A549 (cell line): ENCODE results near the gene SV2C. TPM values are rescaled to one million over a fixed set of nuclear protein-coding genes. Genes with fewer than 3 reads are reported as not detected.

Source experiments
- ATAC-seq, 2 experiments: fragments of 200-7000 bp in 1 of 2; fragments of >200 bp in 1 of 2; cut with Nextera tagmentation in 1 of 2; cut with Tn5 transposase in 1 of 2; 3 replicates each; pipeline versions ENCODE4 v1.8.0 to v1.9.1; 2018 to 2020; ENCODE audit warnings: mild to moderate bottlenecking in 1 of 2, moderate library complexity in 1 of 2
- CTCF ChIA-PET: fragments of 300-600 bp; sonication (Branson Sonifier 250); formaldehyde crosslinking; extraction: SDS; loops from one replicate; lab custom pipeline; 2021; ENCODE audit warnings: antibody characterized with exemption, inconsistent platforms; lab: Yijun Ruan, JAX
- POLR2A ChIA-PET: fragments of 350-600 bp; formaldehyde crosslinking; extraction: SDS; loops from one replicate; lab custom pipeline; 2021; ENCODE audit warnings: antibody characterized with exemption, inconsistent platforms; lab: Yijun Ruan, JAX
- DNase-seq, 2 experiments: peaks; one replicate each; pipeline versions ENCODE4 v3.0.0 to v3.0.0-alpha.2; 2011 to 2016; ENCODE audit warnings: low read depth in 1 of 2, low spot score in 1 of 2
- FAIRE-seq: peaks from 2 replicates; lab custom pipeline; 2011; peaks lifted over from hg19 to GRCh38; lab: Jason Lieb, UNC
- H3K27ac ChIP-seq, 2 experiments: fragments of >200 bp; sonication (Bioruptor Twin); formaldehyde crosslinking; 3 replicates each; pipeline ENCODE4 v1.5.1; 2016 to 2017
- H3K4me1 ChIP-seq: fragments of >200 bp; sonication (Bioruptor Twin); formaldehyde crosslinking; 3 replicates; pipeline ENCODE4 v1.6.1; 2016
- H3K4me2 ChIP-seq: fragments of >200 bp; sonication (Bioruptor Twin); formaldehyde crosslinking; 3 replicates; pipeline ENCODE4 v1.6.1; 2016
- H3K4me3 ChIP-seq: fragments of >200 bp; sonication (Bioruptor Twin); formaldehyde crosslinking; 3 replicates; pipeline ENCODE4 v1.5.1; 2016
- H3K9me3 ChIP-seq: fragments of >200 bp; sonication (Bioruptor Twin); formaldehyde crosslinking; 3 replicates; pipeline ENCODE4 v1.6.1; 2016
- ATOH8 ChIP-seq: fragments of 250-450 bp; sonication (Bioruptor Pico); IDR thresholded peaks from 2 replicates; pipeline ENCODE4 v1.5.0; 2020; ENCODE audit warnings: low read depth, mild to moderate bottlenecking, moderate library complexity
- BCL3 ChIP-seq: fragments of >200 bp; sonication (Bioruptor Twin); formaldehyde crosslinking; IDR thresholded peaks from 3 replicates; pipeline ENCODE4 v1.6.1; 2016
- BHLHE40 ChIP-seq: IDR thresholded peaks from 2 replicates; pipeline ENCODE4 v1.6.1; 2012; ENCODE audit warnings: low read depth, low read length, inconsistent platforms
- CEBPB ChIP-seq, 2 experiments: fragments of >200 bp in 1 of 2; sonication (Bioruptor Twin) in 1 of 2; formaldehyde crosslinking in 1 of 2; IDR thresholded peaks; 2 replicates each; pipeline ENCODE4 v1.6.1; 2012 to 2016
- CHD4 ChIP-seq: fragments of 200-600 bp; sonication (generic); IDR thresholded peaks from 2 replicates; pipeline ENCODE4 v1.6.1; 2016; ENCODE audit warnings: antibody characterized with exemption, mild to moderate bottlenecking, borderline replicate concordance
- CTCF ChIP-seq: fragments of >200 bp; sonication (Bioruptor Twin); formaldehyde crosslinking; IDR thresholded peaks from 3 replicates; pipeline ENCODE4 v1.5.1; 2016
- EHMT2 ChIP-seq: fragments of 200-600 bp; sonication (generic); IDR thresholded peaks from 2 replicates; pipeline ENCODE4 v1.6.1; 2016; ENCODE audit warnings: antibody characterized with exemption, low read depth, mild to moderate bottlenecking, moderate library complexity
- EP300 ChIP-seq, 2 experiments: fragments of >200 bp; sonication (Bioruptor Twin); formaldehyde crosslinking; IDR thresholded peaks; 2 replicates in 1 of 2; 3 replicates in 1 of 2; pipeline ENCODE4 v1.6.1; 2016 to 2017
- ESRRA ChIP-seq: fragments of 150-350 bp; IDR thresholded peaks from 2 replicates; pipeline ENCODE4 v1.6.1; 2014; ENCODE audit warnings: mild to moderate bottlenecking, low read length, borderline replicate concordance
- FOXS1 ChIP-seq: fragments of 250-450 bp; sonication (Bioruptor Pico); IDR thresholded peaks from 2 replicates; pipeline ENCODE4 v1.5.0; 2020; ENCODE audit warnings: mild to moderate bottlenecking, moderate library complexity
- JUN ChIP-seq, 2 experiments: fragments of >200 bp; sonication (Bioruptor Twin); formaldehyde crosslinking; IDR thresholded peaks; 2 replicates in 1 of 2; 3 replicates in 1 of 2; pipeline ENCODE4 v1.6.1; 2016 to 2017
- JUNB ChIP-seq: fragments of >200 bp; sonication (Bioruptor Twin); formaldehyde crosslinking; IDR thresholded peaks from 2 replicates; pipeline ENCODE4 v1.6.1; 2016
- KDM5A ChIP-seq: fragments of 200-600 bp; sonication (generic); IDR thresholded peaks from 2 replicates; pipeline ENCODE4 v1.6.1; 2016; ENCODE audit warnings: antibody characterized with exemption, mild to moderate bottlenecking
- MAFK ChIP-seq: fragments of 450-650 bp; IDR thresholded peaks from 2 replicates; pipeline ENCODE4 v1.6.1; 2014; ENCODE audit not compliant: partially characterized antibody
- MAX ChIP-seq: IDR thresholded peaks from 2 replicates; pipeline ENCODE4 v1.6.1; 2012
- MYC ChIP-seq: IDR thresholded peaks from 2 replicates; pipeline ENCODE4 v1.6.1; 2012; ENCODE audit warnings: mild to moderate bottlenecking, inconsistent platforms, low read length, improper control_type of control experiment, borderline replicate concordance
- NPAS2 ChIP-seq: fragments of 250-450 bp; sonication (Bioruptor Pico); IDR thresholded peaks from 2 replicates; pipeline ENCODE4 v1.8.0; 2022; ENCODE audit warnings: mild to moderate bottlenecking, moderate library complexity, borderline replicate concordance
- POLR2A ChIP-seq: IDR thresholded peaks from 2 replicates; pipeline ENCODE4 v1.6.1; 2012; ENCODE audit warnings: mild to moderate bottlenecking, low read length
- RARB ChIP-seq: fragments of 250-450 bp; sonication (Bioruptor Pico); IDR thresholded peaks from 2 replicates; pipeline ENCODE4 v1.8.0; 2021; ENCODE audit warnings: mild to moderate bottlenecking, moderate library complexity
- RNF2 ChIP-seq: fragments of 200-600 bp; sonication (generic); IDR thresholded peaks from 2 replicates; pipeline ENCODE4 v1.6.1; 2016; ENCODE audit warnings: low read depth, mild to moderate bottlenecking, antibody characterized with exemption, moderate library complexity, borderline replicate concordance
- TP53 ChIP-seq: fragments of 250-450 bp; sonication (Bioruptor Pico); IDR thresholded peaks from 2 replicates; pipeline ENCODE4 v1.5.0; 2021; ENCODE audit warnings: mild to moderate bottlenecking, moderate library complexity
- USF2 ChIP-seq: fragments of 450-650 bp; IDR thresholded peaks from 2 replicates; pipeline ENCODE4 v1.6.1; 2014; ENCODE audit warnings: antibody characterized with exemption
- ZSCAN20 ChIP-seq: fragments of 250-450 bp; sonication (Bioruptor Pico); IDR thresholded peaks from 2 replicates; pipeline ENCODE4 v1.8.0; 2022; ENCODE audit warnings: mild to moderate bottlenecking, moderate library complexity
- WGBS: methylation state at CpG from one replicate; pipeline ENCODE4 v1.1.6; 2017; ENCODE audit errors: missing lambda C conversion rate; 5-methylcytosine and 5-hydroxymethylcytosine counted together
- polyA plus RNA-seq, 4 experiments: library from polyadenylated mRNA; depleted of rRNA in 3 of 4; stranded (reverse); fragments of >200 nt; fragmentation: RNase III in 1 of 4; extraction: RNeasy Plus Mini Kit Qiagen cat#74134 plus additional on column Dnase treatment in 1 of 4; gene quantifications; 2 replicates in 3 of 4; 3 replicates in 1 of 4; pipeline ENCODE4 v1.2.3, GENCODE V29; 2011 to 2017

The SV2C gene
- polyA plus RNA-seq, 2 of the 4 experiments (the other 2 are of a cell fraction): not detected

- TF ChIP-seq ATOH8 (CRISPR knock-in tag): no peak
- TF ChIP-seq JUNB: no peak
- TF ChIP-seq POLR2A: no peak
Observed at GRCh38 chr5:76222318-76222717, 139.1 kb downstream of the SV2C start (continued).

- H3K9me3 ChIP-seq: no peaks in the 10 kb centered on the region
- ATAC-seq (no peak), DNase-seq (no peak), FAIRE-seq (no peak)
- no peak for TF ChIP-seq EP300 (IDR thresholded peaks at IDR 0.05)
- no peak for TF ChIP-seq JUN (IDR thresholded peaks at IDR 0.05)
- TF ChIP-seq MAFK: no peak
- TF ChIP-seq BCL3: no peak
- no peaks in the 10 kb centered on the region for H3K4me1 ChIP-seq
- H3K27ac ChIP-seq: no peak overlapping the region
- ChIA-PET POLR2A (no interaction called here), CTCF (no interaction called here)
- H3K4me3 ChIP-seq: no peak overlapping the region
- no peak overlapping the region for H3K4me2 ChIP-seq
- 22% methylated on average over 2 of the region's 2 CpGs for WGBS
Observed at GRCh38 chr5:76223696-76224095, 140.5 kb downstream of the SV2C start.

GRCh38 chr5:76224898-76225297 is 141.7 kb downstream of the SV2C start:
- ChIA-PET CTCF (interaction anchor here (0.6 to 1.2 kb wide), 2 partner anchors 11 to 19 kb away, joined by 3 to 4 read pairs; no protein-coding TSS in a partner anchor), POLR2A (no interaction called here)
- TF ChIP-seq RARB (CRISPR knock-in tag): no peak
- no peak for TF ChIP-seq ZSCAN20 (CRISPR knock-in tag)
- TF ChIP-seq KDM5A: no peak
- no peak for TF ChIP-seq FOXS1
- no peak for TF ChIP-seq EHMT2
- no peak for TF ChIP-seq BHLHE40
- no peak for TF ChIP-seq CTCF
- TF ChIP-seq USF2: no peak
- no peak for TF ChIP-seq MAX
- TF ChIP-seq ESRRA: no peak
- no peak for TF ChIP-seq JUN (IDR thresholded peaks at IDR 0.05)
- TF ChIP-seq RNF2: no peak
- TF ChIP-seq NPAS2 (CRISPR knock-in tag): no peak
- no peak for TF ChIP-seq CEBPB (IDR thresholded peaks at IDR 0.05)
- no peak for TF ChIP-seq TP53 (CRISPR knock-in tag)
- no peak for TF ChIP-seq CHD4
- no peak for TF ChIP-seq MAFK
- TF ChIP-seq MYC: no peak
- TF ChIP-seq ATOH8 (CRISPR knock-in tag): no peak
- ATAC-seq (no peak), FAIRE-seq (no peak), DNase-seq (no peak)
- Histone ChIP-seq H3K4me3 (no peak overlapping the region), H3K9me3 (no peaks in the 10 kb centered on the region), H3K4me2 (no peak overlapping the region), H3K4me1 (no peaks in the 10 kb centered on the region), H3K27ac (no peak overlapping the region)
- 9% methylated on average over 1 of the region's 1 CpG for WGBS
